ENCODE data around the gene COMTD1. TPM values are rescaled to one million over a fixed set of nuclear protein-coding genes. Genes with fewer than 3 reads are reported as not detected.

The COMTD1 gene
- total RNA-seq, 1 donor from 2014 or later, result 17.1 TPM

DNA sequence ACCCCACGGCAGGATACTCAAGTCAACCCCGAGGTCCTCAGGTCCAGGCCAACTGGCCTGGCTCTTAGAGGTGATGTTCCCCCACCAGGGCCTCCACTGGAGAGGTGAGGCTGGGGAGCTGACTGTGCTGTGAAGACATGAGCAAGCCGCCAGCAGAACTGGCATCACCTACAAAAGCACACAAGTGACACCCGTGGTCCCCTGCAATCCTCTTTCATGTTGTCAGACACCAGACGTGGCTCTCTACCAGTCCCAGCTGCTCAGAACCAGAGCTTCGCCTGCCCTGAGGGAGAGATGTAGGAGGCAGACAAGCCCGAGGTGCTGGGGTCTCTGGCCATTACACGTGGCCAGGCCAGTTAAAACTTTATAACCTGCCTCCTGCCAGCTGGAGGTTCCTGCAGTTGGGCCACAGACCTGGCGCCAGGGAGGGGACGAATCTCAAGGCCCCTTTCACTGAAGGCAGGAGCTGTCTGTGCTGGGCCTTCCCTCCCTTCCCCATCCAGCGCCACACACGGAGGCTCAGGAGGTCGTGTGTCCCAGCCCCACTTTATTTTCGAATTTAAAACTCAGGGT, 2.2 kb downstream of the COMTD1 start:
- no peaks in the 10 kb centered on the region for H3K27me3 ChIP-seq (ENCODE audit: insufficient read depth, low read length)
- no peak overlapping the region for H3K27ac ChIP-seq (ENCODE audit: low read depth, low read length)
- no peaks in the 10 kb centered on the region for H3K9me3 Mint-ChIP-seq (ENCODE audit: unreplicated experiment)
- peaks cover 31% of the 10 kb centered on the region for H3K4me1 Mint-ChIP-seq (ENCODE audit: low read depth, unreplicated experiment)
- H3K27me3 Mint-ChIP-seq (ENCODE audit: low read depth, unreplicated experiment), result no peaks in the 10 kb centered on the region
- peak overlapping the region; percentile 66 for H3K27ac Mint-ChIP-seq (ENCODE audit: unreplicated experiment)
- H3K36me3 ChIP-seq (ENCODE audit: insufficient read depth, low read length), result peaks cover 22% of the 10 kb centered on the region
- TF ChIP-seq, protein P1, sequence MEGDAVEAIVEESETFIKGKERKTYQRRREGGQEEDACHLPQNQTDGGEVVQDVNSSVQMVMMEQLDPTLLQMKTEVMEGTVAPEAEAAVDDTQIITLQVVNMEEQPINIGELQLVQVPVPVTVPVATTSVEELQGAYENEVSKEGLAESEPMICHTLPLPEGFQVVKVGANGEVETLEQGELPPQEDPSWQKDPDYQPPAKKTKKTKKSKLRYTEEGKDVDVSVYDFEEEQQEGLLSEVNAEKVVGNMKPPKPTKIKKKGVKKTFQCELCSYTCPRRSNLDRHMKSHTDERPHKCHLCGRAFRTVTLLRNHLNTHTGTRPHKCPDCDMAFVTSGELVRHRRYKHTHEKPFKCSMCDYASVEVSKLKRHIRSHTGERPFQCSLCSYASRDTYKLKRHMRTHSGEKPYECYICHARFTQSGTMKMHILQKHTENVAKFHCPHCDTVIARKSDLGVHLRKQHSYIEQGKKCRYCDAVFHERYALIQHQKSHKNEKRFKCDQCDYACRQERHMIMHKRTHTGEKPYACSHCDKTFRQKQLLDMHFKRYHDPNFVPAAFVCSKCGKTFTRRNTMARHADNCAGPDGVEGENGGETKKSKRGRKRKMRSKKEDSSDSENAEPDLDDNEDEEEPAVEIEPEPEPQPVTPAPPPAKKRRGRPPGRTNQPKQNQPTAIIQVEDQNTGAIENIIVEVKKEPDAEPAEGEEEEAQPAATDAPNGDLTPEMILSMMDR (IDR thresholded peaks at IDR 0.05; ENCODE audit: insufficient read depth, low read depth, low read length), result no peak
- TF ChIP-seq EZH2 (IDR thresholded peaks at IDR 0.05; ENCODE audit: insufficient read depth, low read length), result no peak
- H3K4me2 ChIP-seq (ENCODE audit: low read length), result peak overlapping the region; percentile 96
- no peak overlapping the region for H3K9ac ChIP-seq (ENCODE audit: low read length)
- H3K4me3 Mint-ChIP-seq (ENCODE audit: unreplicated experiment), result peak overlapping the region; percentile 67
- H3K4me1 ChIP-seq (ENCODE audit: insufficient read depth, low read length), result peaks cover 21% of the 10 kb centered on the region
- H3K9me3 ChIP-seq (ENCODE audit: insufficient read depth, low read depth, low read length), result no peaks in the 10 kb centered on the region
- FAIRE-seq, result no peak
- H2AFZ ChIP-seq (ENCODE audit: low read depth, low read length), result no peak overlapping the region
- no peak for DNase-seq (ENCODE audit: low read depth)
- no peak overlapping the region for H3K4me3 ChIP-seq (ENCODE audit: insufficient read depth, low read depth, low read length)
- H4K20me1 ChIP-seq (ENCODE audit: insufficient read depth, low read length), result peaks cover 38% of the 10 kb centered on the region
- peaks cover 18% of the 10 kb centered on the region for H3K36me3 Mint-ChIP-seq (ENCODE audit: low read depth, unreplicated experiment)
- H3K79me2 ChIP-seq (ENCODE audit: insufficient read depth, low read length), result peaks cover 22% of the 10 kb centered on the region

DNA sequence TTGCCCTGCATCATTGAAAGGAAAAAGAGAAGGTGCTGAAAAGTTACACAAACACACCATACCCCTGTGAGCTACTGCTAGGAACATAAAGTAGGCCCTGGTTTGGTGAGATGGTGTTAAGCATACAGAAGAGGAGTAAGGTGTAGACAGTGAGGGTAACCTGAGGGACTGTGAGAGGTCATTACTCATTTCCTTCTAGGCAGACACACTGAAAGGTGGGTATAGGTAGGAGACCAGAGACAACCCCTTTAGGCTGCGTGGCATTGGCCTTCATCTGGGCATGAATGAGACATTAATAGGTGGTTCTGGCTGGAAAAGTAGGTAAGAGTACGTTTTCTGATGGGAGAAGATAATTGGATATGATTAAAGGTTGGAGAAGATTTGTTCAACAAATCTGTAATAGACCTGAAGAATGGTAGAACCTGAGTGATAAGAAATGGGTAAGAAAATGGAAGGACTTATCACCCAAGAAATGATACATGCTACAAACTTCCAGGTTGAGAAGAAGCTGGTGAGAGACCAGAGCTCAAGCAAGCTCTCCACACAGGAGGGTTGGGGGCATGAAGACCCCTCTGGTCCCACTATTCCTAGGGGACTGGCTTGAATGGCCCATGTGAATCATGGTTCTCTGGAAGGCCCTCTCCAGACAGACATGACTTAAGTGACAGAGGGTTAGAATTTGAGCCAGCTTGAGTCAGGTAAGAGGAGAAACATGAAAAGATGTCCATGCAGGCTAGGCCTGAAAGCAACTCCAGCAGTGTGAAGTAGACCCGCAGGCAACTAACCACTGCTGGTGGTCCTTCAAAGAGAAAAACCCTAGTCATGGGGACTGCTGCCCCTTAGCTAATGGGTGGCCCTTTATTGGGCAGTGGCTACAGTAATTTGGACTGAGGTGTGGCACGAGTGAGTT, 3.8 kb downstream of the COMTD1 start:
- H3K27ac Mint-ChIP-seq (ENCODE audit: unreplicated experiment), result peak overlapping the region; percentile 66
- no peaks in the 10 kb centered on the region for H3K27me3 ChIP-seq (ENCODE audit: insufficient read depth, low read length)
- FAIRE-seq (no peak), DNase-seq (ENCODE audit: low read depth) (no peak)
- peaks cover 40% of the 10 kb centered on the region for H3K4me1 Mint-ChIP-seq (ENCODE audit: low read depth, unreplicated experiment)
- no peak overlapping the region for H3K27ac ChIP-seq (ENCODE audit: low read depth, low read length)
- no peaks in the 10 kb centered on the region for H3K9me3 ChIP-seq (ENCODE audit: insufficient read depth, low read depth, low read length)
- H3K9ac ChIP-seq (ENCODE audit: low read length), result no peak overlapping the region
- peaks cover 36% of the 10 kb centered on the region for H3K79me2 ChIP-seq (ENCODE audit: insufficient read depth, low read length)
- peaks cover 53% of the 10 kb centered on the region for H4K20me1 ChIP-seq (ENCODE audit: insufficient read depth, low read length)
- H3K4me2 ChIP-seq (ENCODE audit: low read length), result no peak overlapping the region
- H3K9me3 Mint-ChIP-seq (ENCODE audit: unreplicated experiment), result no peaks in the 10 kb centered on the region
- H3K4me1 ChIP-seq (ENCODE audit: insufficient read depth, low read length), result peaks cover 23% of the 10 kb centered on the region
- H3K36me3 Mint-ChIP-seq (ENCODE audit: low read depth, unreplicated experiment), result peaks cover 18% of the 10 kb centered on the region
- H2AFZ ChIP-seq (ENCODE audit: low read depth, low read length), result no peak overlapping the region
- no peaks in the 10 kb centered on the region for H3K27me3 Mint-ChIP-seq (ENCODE audit: low read depth, unreplicated experiment)
- H3K36me3 ChIP-seq (ENCODE audit: insufficient read depth, low read length), result peaks cover 27% of the 10 kb centered on the region
- H3K4me3 Mint-ChIP-seq (ENCODE audit: unreplicated experiment), result peak overlapping the region; percentile 73
- no peak overlapping the region for H3K4me3 ChIP-seq (ENCODE audit: insufficient read depth, low read depth, low read length)
- TF ChIP-seq, protein P1 (IDR thresholded peaks at IDR 0.05; ENCODE audit: insufficient read depth, low read depth, low read length), result no peak
- TF ChIP-seq EZH2 (IDR thresholded peaks at IDR 0.05; ENCODE audit: insufficient read depth, low read length), result no peak
